Fibroblast of lung (primary cell): Measurements from ENCODE around the gene LBX1. TPM values are rescaled to one million over a fixed set of nuclear protein-coding genes. Genes with fewer than 3 reads are reported as not detected.

Experiments used
- DNase-seq, 2 donors: peaks; one replicate each; pipeline versions ENCODE4 v3.0.0 to v3.0.0-alpha.2; 2010; ENCODE audit warnings: low read depth in 2 of 2
- H2AFZ ChIP-seq: 2 replicates; pipeline ENCODE4 v1.5.1; 2012; ENCODE audit warnings: low read length, control low read depth, inconsistent platforms
- H3K27ac ChIP-seq: 2 replicates; pipeline ENCODE4 v1.5.1; 2011; ENCODE audit warnings: low read length, control low read depth; ENCODE audit not compliant: insufficient read depth
- H3K27me3 ChIP-seq: 2 replicates; pipeline ENCODE4 v1.5.1; 2011; ENCODE audit warnings: mild to moderate bottlenecking, low read length; ENCODE audit not compliant: control insufficient read depth, insufficient read depth
- H3K36me3 ChIP-seq: 2 replicates; pipeline ENCODE4 v1.5.1; 2011; ENCODE audit warnings: low read length; ENCODE audit not compliant: control insufficient read depth, insufficient read depth
- H3K4me1 ChIP-seq: 2 replicates; pipeline ENCODE4 v1.5.1; 2011; ENCODE audit warnings: low read length; ENCODE audit not compliant: control insufficient read depth, insufficient read depth; ENCODE audit errors: extremely low read depth
- H3K4me2 ChIP-seq: 2 replicates; pipeline ENCODE4 v1.5.1; 2011; ENCODE audit warnings: low read length, control low read depth; ENCODE audit not compliant: insufficient read depth; ENCODE audit errors: extremely low read depth
- H3K4me3 ChIP-seq, 4 experiments: fragments of 200-600 bp in 1 of 4; sonication (generic) in 1 of 4; replicated peaks in 1 of 4; 2 replicates each; pipeline ENCODE4 v1.5.1; 2011 to 2016; ENCODE audit warnings: low read length in 4 of 4, low read depth in 3 of 4, mild to moderate bottlenecking in 3 of 4, control low read depth in 2 of 4, inconsistent platforms in 1 of 4, mixed read lengths in 1 of 4; ENCODE audit not compliant: insufficient read depth in 1 of 4; ENCODE audit errors: control extremely low read depth in 1 of 4
- H3K79me2 ChIP-seq: 2 replicates; pipeline ENCODE4 v1.5.1; 2012; ENCODE audit warnings: mild to moderate bottlenecking, low read length, inconsistent platforms; ENCODE audit not compliant: control insufficient read depth, insufficient read depth
- H3K9ac ChIP-seq: 2 replicates; pipeline ENCODE4 v1.5.1; 2011; ENCODE audit warnings: mild to moderate bottlenecking, low read length, control low read depth; ENCODE audit not compliant: insufficient read depth
- H3K9me3 ChIP-seq: 2 replicates; pipeline ENCODE4 v1.5.1; 2012; ENCODE audit warnings: low read depth, low read length; ENCODE audit not compliant: control insufficient read depth, insufficient read depth
- H4K20me1 ChIP-seq: 2 replicates; pipeline ENCODE4 v1.5.1; 2011; ENCODE audit warnings: low read length; ENCODE audit not compliant: control insufficient read depth, insufficient read depth; ENCODE audit errors: extremely low read depth
- CTCF ChIP-seq, 2 donors: IDR thresholded peaks in 1 of 2; conservative IDR thresholded peaks in 1 of 2; 1 replicate in 1 of 2; 2 replicates in 1 of 2; pipeline ENCODE4 v1.5.1; 2011 to 2012; ENCODE audit warnings: low read length in 2 of 2, control low read depth in 1 of 2, inconsistent platforms in 1 of 2, low read depth in 1 of 2, mild to moderate bottlenecking in 1 of 2
- EZH2 ChIP-seq: IDR thresholded peaks from 2 replicates; pipeline ENCODE4 v1.5.1; 2012; ENCODE audit warnings: low read length, control low read depth, mild to moderate bottlenecking; ENCODE audit errors: missing control alignments
- polyA plus RNA-seq, 2 donors: library from polyadenylated mRNA; depleted of rRNA in 1 of 2; stranded (reverse) in 1 of 2; unstranded in 1 of 2; fragments of >200 nt; gene quantifications; 2 replicates each; pipeline ENCODE4 v1.2.1, GENCODE V29; 2011 to 2012; ENCODE audit warnings: missing spikeins in 1 of 2
- total RNA-seq: library from RNA; depleted of rRNA; stranded (reverse); fragments of >200 nt; gene quantifications from 2 replicates; pipeline ENCODE4 v1.2.1, GENCODE V29; 2014

The LBX1 gene
- total and polyA plus RNA-seq, 2 donors (not counting 1 experiment from before 2014, with no cell fraction given), result under 0.01 TPM; not detected in 1

- Histone ChIP-seq H3K79me2 (no peaks in the 10 kb centered on the region), H3K4me1 (no peaks in the 10 kb centered on the region), H3K9me3 (no peaks in the 10 kb centered on the region), H3K36me3 (no peaks in the 10 kb centered on the region), H3K4me2 (no peak overlapping the region), H3K4me3 (no peak overlapping the region), H2AFZ (no peak overlapping the region), H3K9ac (no peak overlapping the region), H4K20me1 (no peaks in the 10 kb centered on the region), H3K27me3 (peaks cover 73% of the 10 kb centered on the region), H3K27ac (no peak overlapping the region)
- DNase-seq, result no peak
- TF ChIP-seq CTCF (conservative IDR thresholded peaks at IDR 0.05 in 1 of 2, IDR thresholded peaks at IDR 0.05 in 1 of 2; ENCODE audit: low read depth in 1 of 2, low read length in 2 of 2) (no peak), EZH2 (peak; percentile 71)
Observed at GRCh38 chr10:101216207-101217043, 12.8 kb downstream of the LBX1 start.

GRCh38 chr10:101215397-101216206 is 13.7 kb downstream of the LBX1 start:
- no peaks in the 10 kb centered on the region for H3K36me3 ChIP-seq
- no peak for DNase-seq
- no peaks in the 10 kb centered on the region for H3K4me1 ChIP-seq
- H2AFZ ChIP-seq, result no peak overlapping the region
- H3K9ac ChIP-seq, result no peak overlapping the region
- H3K4me2 ChIP-seq, result no peak overlapping the region
- H3K27me3 ChIP-seq, result peaks cover 70% of the 10 kb centered on the region
- TF ChIP-seq EZH2, result peak; percentile 12
- TF ChIP-seq CTCF (conservative IDR thresholded peaks at IDR 0.05 in 1 of 2, IDR thresholded peaks at IDR 0.05 in 1 of 2; ENCODE audit: low read depth in 1 of 2, low read length in 2 of 2), result no peak
- H4K20me1 ChIP-seq, result no peaks in the 10 kb centered on the region
- no peaks in the 10 kb centered on the region for H3K9me3 ChIP-seq
- H3K27ac ChIP-seq, result no peak overlapping the region
- H3K79me2 ChIP-seq, result no peaks in the 10 kb centered on the region
- H3K4me3 ChIP-seq, result no peak overlapping the region
